GM18507 (cell line): Measurements from ENCODE around the gene KLRF1.

Experiments
- DNase-seq: peaks from one replicate; pipeline ENCODE4 v3.0.0; 2011; ENCODE audit warnings: low read depth; ENCODE audit not compliant: insufficient read length; ENCODE audit errors: extremely low spot score
- FAIRE-seq: peaks from 2 replicates; lab custom pipeline; 2011; peaks lifted over from hg19 to GRCh38; lab: Jason Lieb, UNC

KLRF1 gene

GRCh38 chr12:9806714-9807113 lies 20.6 kb upstream of the KLRF1 start:
- DNase-seq (no peak), FAIRE-seq (no peak)

GRCh38 chr12:9808504-9808903 lies 18.8 kb upstream of the KLRF1 start:
- FAIRE-seq (no peak), DNase-seq (no peak)

GRCh38 chr12:9809338-9809737 lies 17.9 kb upstream of the KLRF1 start:
- DNase-seq (no peak), FAIRE-seq (no peak)

- FAIRE-seq (no peak), DNase-seq (no peak)
Observed at GRCh38 chr12:9809866-9810265, 17.4 kb upstream of the KLRF1 start.

GRCh38 chr12:9810671-9811070 lies 16.6 kb upstream of the KLRF1 start:
- FAIRE-seq (peak; percentile 64), DNase-seq (no peak)

- DNase-seq (no peak), FAIRE-seq (no peak)
Observed at GRCh38 chr12:9811621-9812020, 15.7 kb upstream of the KLRF1 start.

- DNase-seq, result peak; percentile 73
- peak; percentile 92 for FAIRE-seq
Observed at GRCh38 chr12:9813821-9814798, 13.2 kb upstream of the KLRF1 start.

- FAIRE-seq, result no peak
- no peak for DNase-seq
Observed at GRCh38 chr12:9820281-9820930, 6.9 kb upstream of the KLRF1 start.

GRCh38 chr12:9829483-9829882 lies 2.2 kb downstream of the KLRF1 start:
- DNase-seq, result no peak
- no peak for FAIRE-seq

GRCh38 chr12:9829982-9830381 lies 2.7 kb downstream of the KLRF1 start:
- FAIRE-seq, result no peak

GRCh38 chr12:9831720-9832119 lies 4.4 kb downstream of the KLRF1 start:
- FAIRE-seq (no peak), DNase-seq (no peak)

More at GRCh38 chr12:9829982-9830381, 2.7 kb downstream of the KLRF1 start:
- no peak for DNase-seq

GRCh38 chr12:9843407-9843806 lies 16.1 kb downstream of the KLRF1 start:
- FAIRE-seq (no peak), DNase-seq (no peak)

GRCh38 chr12:9848899-9849298 lies 21.6 kb downstream of the KLRF1 start:
- FAIRE-seq (no peak), DNase-seq (no peak)

- FAIRE-seq (no peak), DNase-seq (no peak)
Observed at GRCh38 chr12:9851050-9851449, 23.8 kb downstream of the KLRF1 start.

GRCh38 chr12:9851927-9852326 lies 24.6 kb downstream of the KLRF1 start:
- DNase-seq (no peak), FAIRE-seq (no peak)

- DNase-seq, result no peak
- no peak for FAIRE-seq
Observed at GRCh38 chr12:9856151-9856550, 28.9 kb downstream of the KLRF1 start.

- no peak for DNase-seq
- FAIRE-seq, result no peak
Observed at GRCh38 chr12:9856894-9857293, 29.6 kb downstream of the KLRF1 start.

- DNase-seq (no peak), FAIRE-seq (no peak)
Observed at GRCh38 chr12:9858135-9858534, 30.9 kb downstream of the KLRF1 start.

- DNase-seq (no peak), FAIRE-seq (peak; percentile 72)
Observed at GRCh38 chr12:9864913-9865675, 37.8 kb downstream of the KLRF1 start.

- FAIRE-seq (no peak), DNase-seq (no peak)
Observed at GRCh38 chr12:9866860-9867269, 39.6 kb downstream of the KLRF1 start.
